Smooth muscle cell (in vitro differentiated cells): ENCODE results near the gene CARD8. TPM values are rescaled to one million over a fixed set of nuclear protein-coding genes. Genes with fewer than 3 reads are reported as not detected.

Experiments used
- DNase-seq: peaks from one replicate; lab custom pipeline; 2025; ENCODE audit not compliant: unreplicated experiment; lab: John Stamatoyannopoulos, UW
- H2AFZ ChIP-seq: fragments of 200-600 bp; sonication (generic); 2 replicates; pipeline ENCODE4 v1.6.0; 2016; ENCODE audit warnings: antibody characterized with exemption, low read depth, mild to moderate bottlenecking
- H3F3A ChIP-seq: fragments of 200-600 bp; sonication (generic); 2 replicates; pipeline ENCODE4 v1.6.0; 2017; ENCODE audit warnings: antibody characterized with exemption, low read depth
- H3K27ac ChIP-seq: fragments of 200-600 bp; sonication (generic); 2 replicates; pipeline ENCODE4 v1.5.1; 2016; ENCODE audit warnings: low read depth, mild to moderate bottlenecking
- H3K27me3 ChIP-seq: fragments of 200-600 bp; sonication (generic); 2 replicates; pipeline ENCODE4 v1.6.1; 2016; ENCODE audit warnings: low read depth, mild to moderate bottlenecking
- H3K36me3 ChIP-seq: fragments of 200-600 bp; sonication (generic); 2 replicates; pipeline ENCODE4 v1.5.1; 2016; ENCODE audit warnings: low read depth
- H3K4me1 ChIP-seq: fragments of 200-600 bp; sonication (generic); 2 replicates; pipeline ENCODE4 v1.5.1; 2016; ENCODE audit warnings: low read depth
- H3K4me2 ChIP-seq: fragments of 200-600 bp; sonication (generic); 2 replicates; pipeline ENCODE4 v1.6.0; 2016; ENCODE audit warnings: mild to moderate bottlenecking
- H3K4me3 ChIP-seq: fragments of 200-600 bp; sonication (generic); 2 replicates; pipeline ENCODE4 v1.5.1; 2016; ENCODE audit warnings: mild to moderate bottlenecking
- H3K79me2 ChIP-seq: fragments of 200-600 bp; sonication (generic); 2 replicates; pipeline ENCODE4 v1.6.0; 2016; ENCODE audit warnings: low read depth, mild to moderate bottlenecking
- H3K9ac ChIP-seq: fragments of 200-600 bp; sonication (generic); 2 replicates; pipeline ENCODE4 v1.6.0; 2016; ENCODE audit warnings: low read depth
- H3K9me3 ChIP-seq: fragments of 200-600 bp; sonication (generic); replicated peaks from 2 replicates; pipeline ENCODE4 v1.5.1; 2016; ENCODE audit warnings: low read depth
- H4K20me1 ChIP-seq: fragments of 200-600 bp; sonication (generic); 2 replicates; pipeline ENCODE4 v1.6.0; 2016; ENCODE audit warnings: low read depth
- CTCF ChIP-seq: fragments of 200-600 bp; sonication (generic); IDR thresholded peaks from 2 replicates; pipeline ENCODE4 v1.5.1; 2017; ENCODE audit warnings: borderline replicate concordance, mild to moderate bottlenecking, antibody characterized with exemption; ENCODE audit not compliant: insufficient read depth, poor library complexity, severe bottlenecking
- WGBS: methylation state at CpG from one replicate; pipeline ENCODE4 v1.1.7; 2016; ENCODE audit warnings: low lambda C conversion rate; 5-methylcytosine and 5-hydroxymethylcytosine counted together
- polyA plus RNA-seq: library from polyadenylated mRNA; unstranded; fragments of >200 nt; fragmentation: Nextera tagmentation; extraction: Ambion mirVana; gene quantifications from 2 replicates; pipeline ENCODE4 v1.2.1, GENCODE V29; 2016
- total RNA-seq: library from RNA; depleted of rRNA; stranded (reverse); fragments of >200 nt; gene quantifications from 2 replicates; pipeline ENCODE4 v1.2.3, GENCODE V29; 2014

Gene CARD8
- total and polyA plus RNA-seq, 2 experiments from 2014 or later = 9.0 to 17.7 TPM

- no peaks in the 10 kb centered on the region for H3K4me1 ChIP-seq
- no peaks in the 10 kb centered on the region for H3K9me3 ChIP-seq
- H3K4me2 ChIP-seq = no peak overlapping the region
- no peaks in the 10 kb centered on the region for H3K36me3 ChIP-seq
- TF ChIP-seq CTCF = no peak
- 94% methylated on average over 7 of the region's 7 CpGs for WGBS
- no peaks in the 10 kb centered on the region for H4K20me1 ChIP-seq
- no peak overlapping the region for H3K4me3 ChIP-seq
- no peak for DNase-seq
- H3K27me3 ChIP-seq = no peaks in the 10 kb centered on the region
- H3F3A ChIP-seq = no peaks in the 10 kb centered on the region
- H3K27ac ChIP-seq = no peak overlapping the region
- no peak overlapping the region for H2AFZ ChIP-seq
- no peak overlapping the region for H3K9ac ChIP-seq
- H3K79me2 ChIP-seq = no peaks in the 10 kb centered on the region
Observed at GRCh38 chr19:48192750-48193149, 63.0 kb downstream of the CARD8 start.

DNA sequence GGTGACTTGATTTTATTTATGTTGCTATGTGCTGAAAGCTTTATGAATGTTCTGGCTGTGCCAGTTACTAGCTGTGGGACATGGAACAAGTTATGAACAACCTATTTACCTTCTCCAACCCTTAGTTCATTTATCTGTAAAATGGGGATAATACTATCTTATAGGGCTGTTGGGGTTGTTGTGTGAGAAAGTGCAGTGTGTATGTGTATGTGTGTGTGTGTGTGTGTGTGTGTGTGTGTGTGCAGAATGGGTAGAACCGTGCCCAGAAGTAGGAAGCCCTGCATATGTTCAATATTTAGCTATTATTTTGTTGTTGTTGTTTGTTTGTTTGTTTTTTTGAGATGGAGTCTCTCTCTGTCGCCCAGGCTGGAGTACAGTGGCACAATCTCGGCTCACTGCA is 64.8 kb downstream of the CARD8 start:
- H3K9me3 ChIP-seq = no peaks in the 10 kb centered on the region
- no peak for DNase-seq
- H3K79me2 ChIP-seq = no peaks in the 10 kb centered on the region
- no peaks in the 10 kb centered on the region for H4K20me1 ChIP-seq
- no peak overlapping the region for H2AFZ ChIP-seq
- TF ChIP-seq CTCF = no peak
- H3K27me3 ChIP-seq = no peaks in the 10 kb centered on the region
- H3K27ac ChIP-seq = no peak overlapping the region
- no peak overlapping the region for H3K9ac ChIP-seq
- no peak overlapping the region for H3K4me2 ChIP-seq
- 96% methylated on average over 2 of the region's 3 CpGs for WGBS
- no peaks in the 10 kb centered on the region for H3K36me3 ChIP-seq
- H3F3A ChIP-seq = no peaks in the 10 kb centered on the region
- H3K4me1 ChIP-seq = no peaks in the 10 kb centered on the region
- H3K4me3 ChIP-seq = no peak overlapping the region

DNA sequence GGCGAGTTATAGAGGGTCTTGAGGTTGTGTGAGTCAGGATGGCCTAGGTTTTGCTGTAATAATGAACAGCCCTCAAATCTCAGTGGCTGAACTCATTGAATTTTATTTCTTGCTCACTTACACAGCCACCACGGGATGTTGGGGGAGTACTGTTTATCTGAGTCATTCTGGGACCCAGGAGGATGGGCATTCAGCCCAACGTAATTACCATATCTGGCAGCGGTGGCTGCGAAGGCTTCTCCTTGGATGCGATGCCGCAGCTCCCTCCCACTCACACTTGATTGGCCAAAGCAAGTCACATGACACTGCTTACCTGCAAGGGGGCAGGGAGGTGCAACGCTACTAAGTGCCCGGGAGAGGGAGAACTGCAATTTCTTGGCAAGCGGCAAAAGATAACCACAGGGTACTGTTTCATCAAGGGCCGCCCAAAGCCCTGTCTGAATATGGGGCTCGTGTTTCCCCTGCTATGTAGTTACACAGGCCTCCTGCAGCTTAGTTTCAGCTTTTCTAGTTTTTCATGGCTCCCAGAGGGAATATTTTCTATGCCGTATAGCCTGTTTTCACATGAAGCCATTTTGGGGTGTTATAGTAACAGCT is 65.3 kb downstream of the CARD8 start:
- Histone ChIP-seq H3K4me1 (no peaks in the 10 kb centered on the region), H3K27ac (no peak overlapping the region), H3K9me3 (no peaks in the 10 kb centered on the region), H3K79me2 (no peaks in the 10 kb centered on the region), H3K36me3 (no peaks in the 10 kb centered on the region), H3K4me3 (no peak overlapping the region), H3K27me3 (no peaks in the 10 kb centered on the region), H3F3A (no peaks in the 10 kb centered on the region), H3K4me2 (no peak overlapping the region), H2AFZ (no peak overlapping the region), H3K9ac (no peak overlapping the region), H4K20me1 (no peaks in the 10 kb centered on the region)
- no peak for DNase-seq
- TF ChIP-seq CTCF = no peak
- WGBS = 33% methylated on average over 13 of the region's 13 CpGs

DNA sequence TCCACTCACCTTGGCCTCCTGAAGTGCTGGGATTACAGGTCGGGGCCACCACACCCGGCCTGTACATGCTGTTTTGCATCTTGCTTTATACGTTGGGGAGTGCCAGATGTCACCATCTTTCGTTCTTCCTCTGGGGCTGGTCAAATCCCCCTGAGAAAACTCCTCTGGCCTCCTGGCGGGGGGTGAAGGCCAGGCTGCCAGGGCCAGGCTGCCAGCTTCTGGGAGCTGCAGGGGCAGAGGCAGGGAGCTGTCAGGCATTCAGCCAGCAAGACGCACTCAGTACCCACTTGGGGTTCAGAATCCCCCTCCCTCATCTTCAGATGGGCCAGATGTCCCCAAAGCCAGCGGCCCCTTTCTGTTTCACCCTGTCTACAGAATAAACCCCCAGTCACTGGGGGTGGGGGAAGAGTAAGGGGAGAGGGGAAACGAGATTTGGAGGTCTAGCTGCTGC is 69.1 kb downstream of the CARD8 start:
- Histone ChIP-seq H3K9ac (no peak overlapping the region), H3K27ac (no peak overlapping the region), H3F3A (no peaks in the 10 kb centered on the region), H3K79me2 (no peaks in the 10 kb centered on the region), H4K20me1 (no peaks in the 10 kb centered on the region), H3K4me3 (no peak overlapping the region), H3K27me3 (no peaks in the 10 kb centered on the region), H3K4me2 (no peak overlapping the region), H3K9me3 (peaks cover 1% of the 10 kb centered on the region), H3K4me1 (no peaks in the 10 kb centered on the region), H2AFZ (no peak overlapping the region), H3K36me3 (peaks cover 3% of the 10 kb centered on the region)
- no peak for DNase-seq
- WGBS = 91% methylated on average over 8 of the region's 8 CpGs
- TF ChIP-seq CTCF = no peak
